DOHH2 (cell line): ENCODE measurements around the gene RALGDS.

Experiments used
- CTCF ChIP-seq: fragments of 200-600 bp; sonication (generic); IDR thresholded peaks from one replicate; pipeline ENCODE4 v1.5.1; 2014; ENCODE audit warnings: antibody characterized with exemption, mild to moderate bottlenecking, low read depth, low read length; ENCODE audit not compliant: poor library complexity, severe bottlenecking
- EZH2phosphoT487 ChIP-seq: fragments of 200-600 bp; sonication (generic); IDR thresholded peaks from 2 replicates; pipeline ENCODE4 v1.6.1; 2017; ENCODE audit warnings: borderline replicate concordance, mild to moderate bottlenecking, antibody characterized with exemption, low read length, moderate library complexity, mixed read lengths

- no peak for TF ChIP-seq CTCF
- no peak for TF ChIP-seq EZH2phosphoT487
Measured at GRCh38 chr9:133144904-133145851, 24.1 kb upstream of the RALGDS start.
